CD4-positive, alpha-beta memory T cell (primary cell): ENCODE data around the gene COPZ2. TPM values are rescaled to one million over a fixed set of nuclear protein-coding genes. Genes with fewer than 3 reads are reported as not detected.
A peak's percentile ranks its signal among the peaks of the same experiment; 100 is the strongest.

Experiments used
- CTCF ChIA-PET: fragments of 350-600 bp; sonication (Branson Sonifier 250); formaldehyde crosslinking; loops from one replicate; lab custom pipeline; 2021; ENCODE audit warnings: inconsistent platforms; ENCODE audit not compliant: partially characterized antibody; lab: Charles Lee
- POLR2A ChIA-PET: fragments of 350-600 bp; sonication (Branson Sonifier 250); formaldehyde crosslinking; loops from one replicate; lab custom pipeline; 2021; ENCODE audit not compliant: partially characterized antibody; lab: Charles Lee
- DNase-seq, 5 donors: peaks; one replicate each; pipeline versions ENCODE4 v3.0.0 to v3.0.0-alpha.2; 2020 to 2022; ENCODE audit warnings: mixed read lengths in 1 of 5
- H3K27ac ChIP-seq: one replicate; pipeline ENCODE4 v1.7.0; 2013; ENCODE audit warnings: low read depth, low read length
- H3K27me3 ChIP-seq: 2 replicates; pipeline ENCODE4 v1.7.0; 2013; ENCODE audit warnings: mild to moderate bottlenecking, low read length, moderate library complexity; ENCODE audit not compliant: insufficient read depth
- H3K36me3 ChIP-seq: 2 replicates; pipeline ENCODE4 v1.7.0; 2013; ENCODE audit warnings: mild to moderate bottlenecking, low read length, moderate library complexity; ENCODE audit not compliant: insufficient read depth
- H3K4me1 ChIP-seq: 2 replicates; pipeline ENCODE4 v1.7.0; 2013; ENCODE audit warnings: mild to moderate bottlenecking, low read length, moderate library complexity; ENCODE audit not compliant: insufficient read depth
- H3K4me3 ChIP-seq, 2 donors: one replicate each; pipeline ENCODE4 v1.7.0; 2013; ENCODE audit warnings: low read length in 2 of 2, mild to moderate bottlenecking in 1 of 2
- H3K9me3 ChIP-seq, 2 donors: one replicate each; pipeline ENCODE4 v1.7.0; 2013; ENCODE audit warnings: low read length in 2 of 2, control low read depth in 1 of 2; ENCODE audit not compliant: control insufficient read depth in 1 of 2
- H3K27ac Mint-ChIP-seq, 7 donors: one replicate each; pipeline ENCODE4 v1.8.0; 2020 to 2021; ENCODE audit warnings: mixed read lengths in 7 of 7, mild to moderate bottlenecking in 6 of 7, inconsistent platforms in 3 of 7, moderate library complexity in 3 of 7
- H3K27me3 Mint-ChIP-seq, 2 donors: one replicate each; pipeline ENCODE4 v1.8.0; 2020 to 2021; ENCODE audit warnings: mixed read lengths in 2 of 2
- H3K36me3 Mint-ChIP-seq, 2 donors: one replicate each; pipeline ENCODE4 v1.8.0; 2020 to 2021; ENCODE audit warnings: mixed read lengths in 2 of 2, inconsistent platforms in 1 of 2, mild to moderate bottlenecking in 1 of 2
- H3K4me1 Mint-ChIP-seq, 4 donors: one replicate each; pipeline ENCODE4 v1.8.0; 2020 to 2021; ENCODE audit warnings: mixed read lengths in 4 of 4, mild to moderate bottlenecking in 1 of 4
- H3K4me3 Mint-ChIP-seq, 8 donors: one replicate each; pipeline ENCODE4 v1.8.0; 2020 to 2021; ENCODE audit warnings: mixed read lengths in 8 of 8, mild to moderate bottlenecking in 7 of 8, moderate library complexity in 6 of 8, inconsistent platforms in 3 of 8
- H3K9me3 Mint-ChIP-seq, 8 donors: one replicate each; pipeline ENCODE4 v1.8.0; 2020 to 2021; ENCODE audit warnings: mixed read lengths in 8 of 8, mild to moderate bottlenecking in 5 of 8, inconsistent platforms in 3 of 8, moderate library complexity in 1 of 8
- intact Hi-C: fragments of 100-400 bp; cut with micrococcal nuclease; formaldehyde crosslinking; loops from one replicate; pipeline ENCODE4 v1.15.1; 2023
- polyA plus RNA-seq, 2 donors: library from polyadenylated mRNA; unstranded; fragments of 300-500 nt; fragmentation: Illumina TruSeq; gene quantifications; one replicate each; pipeline ENCODE4 v1.2.3, GENCODE V29; 2021
- total RNA-seq, 2 experiments: library from RNA; stranded (reverse); gene quantifications; one replicate each; pipeline ENCODE4 v1.2.3, GENCODE V29; 2021

COPZ2 gene
- total and polyA plus RNA-seq, 4 experiments from 2014 or later = 1.6 to 2.0 (median 1.9) TPM

GRCh38 chr17:48066192-48066591 is 28.6 kb upstream of the COPZ2 start:
- intact Hi-C loops = no loop called here
- H3K9me3 ChIP-seq = no peaks in the 10 kb centered on the region
- Mint-ChIP-seq H3K4me1 (peaks cover 0 to 2% (median 0%) of the 10 kb centered on the region in 4 donors), H3K27me3 (no peaks in the 10 kb centered on the region), H3K36me3 (peaks cover 32 to 57% of the 10 kb centered on the region in 2 donors), H3K27ac (peak overlapping the region in 2 of 7 donors; percentile 10 to 77), H3K4me3 (no peak overlapping the region), H3K9me3 (no peaks in the 10 kb centered on the region)
- ChIA-PET CTCF (interaction anchor here (0.9 to 2.7 kb wide), 6 partner anchors 9 to 116 kb away, joined by 3 to 6 read pairs (median 4); no protein-coding TSS in a partner anchor), POLR2A (no interaction called here)
- no peak overlapping the region for H3K27ac ChIP-seq
- H3K4me1 ChIP-seq = no peaks in the 10 kb centered on the region
- DNase-seq = no peak
- no peak overlapping the region for H3K4me3 ChIP-seq
- peaks cover 29% of the 10 kb centered on the region for H3K36me3 ChIP-seq
- no peaks in the 10 kb centered on the region for H3K27me3 ChIP-seq

GRCh38 chr17:48064638-48065037 is 27.0 kb upstream of the COPZ2 start:
- ChIA-PET CTCF (interaction anchor here (0.9 to 2.0 kb wide), 4 partner anchors 9 to 16 kb away, joined by 3 to 6 read pairs (median 4); no protein-coding TSS in a partner anchor), POLR2A (no interaction called here)
- H3K9me3 ChIP-seq = no peaks in the 10 kb centered on the region
- H3K27me3 Mint-ChIP-seq = no peaks in the 10 kb centered on the region
- DNase-seq = no peak
- peaks cover 34 to 59% of the 10 kb centered on the region in 2 donors for H3K36me3 Mint-ChIP-seq
- no peak overlapping the region for H3K4me3 ChIP-seq
- no peaks in the 10 kb centered on the region for H3K9me3 Mint-ChIP-seq
- peaks cover 0 to 4% (median under 1%) of the 10 kb centered on the region in 4 donors for H3K4me1 Mint-ChIP-seq
- no peak overlapping the region for H3K4me3 Mint-ChIP-seq
- H3K4me1 ChIP-seq = no peaks in the 10 kb centered on the region
- intact Hi-C loops = no loop called here
- no peak overlapping the region for H3K27ac ChIP-seq
- peak overlapping the region in 2 of 7 donors; percentile 8 to 22 for H3K27ac Mint-ChIP-seq
- H3K27me3 ChIP-seq = no peaks in the 10 kb centered on the region
- peaks cover 29% of the 10 kb centered on the region for H3K36me3 ChIP-seq

GRCh38 chr17:48062273-48062672 is 24.7 kb upstream of the COPZ2 start:
- H3K9me3 ChIP-seq = no peaks in the 10 kb centered on the region
- no peak overlapping the region for H3K27ac Mint-ChIP-seq
- H3K4me3 Mint-ChIP-seq = no peak overlapping the region
- H3K27me3 Mint-ChIP-seq = no peaks in the 10 kb centered on the region
- ChIA-PET CTCF (interaction anchor here (1.1 to 1.4 kb wide), 2 partner anchors 12 to 35 kb away, joined by 3 to 10 read pairs; no protein-coding TSS in a partner anchor), POLR2A (interaction anchor here (1.2 to 1.4 kb wide), 2 partner anchors 13 to 15 kb away, joined by 3 to 6 read pairs; no protein-coding TSS in a partner anchor)
- H3K4me3 ChIP-seq = no peak overlapping the region
- no peak for DNase-seq
- peaks cover 51% of the 10 kb centered on the region for H3K36me3 ChIP-seq
- no peak overlapping the region for H3K27ac ChIP-seq
- no peaks in the 10 kb centered on the region for H3K27me3 ChIP-seq
- intact Hi-C loops = no loop called here
- no peaks in the 10 kb centered on the region for H3K9me3 Mint-ChIP-seq
- no peaks in the 10 kb centered on the region for H3K4me1 ChIP-seq
- H3K4me1 Mint-ChIP-seq = peaks cover 0 to 4% (median 2%) of the 10 kb centered on the region in 4 donors
- H3K36me3 Mint-ChIP-seq = peaks cover 43 to 74% of the 10 kb centered on the region in 2 donors

GRCh38 chr17:48060249-48060648 is 22.7 kb upstream of the COPZ2 start:
- CTCF ChIA-PET = interaction anchor here (3.7 kb wide), 1 partner anchor 19 kb away, joined by 17 read pairs; no protein-coding TSS in a partner anchor
- Mint-ChIP-seq H3K27me3 (no peaks in the 10 kb centered on the region), H3K4me1 (peaks cover 4 to 15% (median 11%) of the 10 kb centered on the region in 4 donors), H3K36me3 (peaks cover 51 to 81% of the 10 kb centered on the region in 2 donors), H3K9me3 (no peaks in the 10 kb centered on the region), H3K4me3 (no peak overlapping the region), H3K27ac (no peak overlapping the region)
- Histone ChIP-seq H3K27me3 (no peaks in the 10 kb centered on the region), H3K4me1 (peaks cover under 1% of the 10 kb centered on the region), H3K9me3 (no peaks in the 10 kb centered on the region), H3K27ac (no peak overlapping the region), H3K4me3 (no peak overlapping the region), H3K36me3 (peaks cover 59% of the 10 kb centered on the region)
- intact Hi-C loops = no loop called here
- DNase-seq = no peak
- POLR2A ChIA-PET = no interaction called here

- Histone ChIP-seq H3K4me3 (no peak overlapping the region), H3K36me3 (peaks cover 60% of the 10 kb centered on the region), H3K4me1 (peaks cover 5% of the 10 kb centered on the region), H3K27me3 (no peaks in the 10 kb centered on the region), H3K9me3 (no peaks in the 10 kb centered on the region), H3K27ac (no peak overlapping the region)
- Mint-ChIP-seq H3K9me3 (no peaks in the 10 kb centered on the region), H3K4me1 (peaks cover 7 to 21% (median 14%) of the 10 kb centered on the region in 4 donors), H3K4me3 (no peak overlapping the region), H3K27ac (peak overlapping the region in 2 of 7 donors; percentile 54 to 84), H3K27me3 (no peaks in the 10 kb centered on the region), H3K36me3 (peaks cover 44 to 73% of the 10 kb centered on the region in 2 donors)
- no peak for DNase-seq
- POLR2A ChIA-PET = no interaction called here
- intact Hi-C loops = no loop called here
- CTCF ChIA-PET = interaction anchor here (1.1 to 3.7 kb wide), 3 partner anchors 20 to 32 kb away, joined by 3 to 17 read pairs (median 8); no protein-coding TSS in a partner anchor
Measured at GRCh38 chr17:48059125-48059668, 21.6 kb upstream of the COPZ2 start.

GRCh38 chr17:48058393-48059124 is 21.0 kb upstream of the COPZ2 start:
- CTCF ChIA-PET = interaction anchor here (0.7 to 3.7 kb wide), 6 partner anchors 9 to 88 kb away, joined by 3 to 17 read pairs (median 3); partner anchors contain the start of gene CDK5RAP3
- H3K4me1 Mint-ChIP-seq = peaks cover 9 to 26% (median 14%) of the 10 kb centered on the region in 4 donors

More at GRCh38 chr17:48058393-48059124, 21.0 kb upstream of the COPZ2 start:
- Mint-ChIP-seq H3K36me3 (peaks cover 43 to 72% of the 10 kb centered on the region in 2 donors), H3K27ac (peak overlapping the region in 3 of 7 donors; percentile 8 to 84 (median 54)), H3K4me3 (no peak overlapping the region), H3K27me3 (no peaks in the 10 kb centered on the region), H3K9me3 (no peaks in the 10 kb centered on the region)
- DNase-seq = no peak
- Histone ChIP-seq H3K36me3 (peaks cover 66% of the 10 kb centered on the region), H3K4me3 (no peak overlapping the region), H3K27ac (no peak overlapping the region), H3K4me1 (peaks cover 7% of the 10 kb centered on the region), H3K27me3 (no peaks in the 10 kb centered on the region), H3K9me3 (no peaks in the 10 kb centered on the region)
- POLR2A ChIA-PET = interaction anchor here (1.3 to 2.0 kb wide), 2 partner anchors 10 to 33 kb away, joined by 4 to 6 read pairs; partner anchors contain the start of gene NFE2L1
- intact Hi-C loops = no loop called here
